NT2/D1 (cell line): ENCODE results near the gene GP1BB.

Experiments
- SUZ12 ChIP-seq: IDR thresholded peaks from 2 replicates; pipeline ENCODE4 v1.6.1; 2011; ENCODE audit not compliant: insufficient read length, insufficient read depth; ENCODE audit errors: extremely low read depth
- YY1 ChIP-seq: IDR thresholded peaks from 2 replicates; pipeline ENCODE4 v1.6.1; 2011; ENCODE audit not compliant: insufficient read length, insufficient read depth
- ZNF274 ChIP-seq: IDR thresholded peaks from 2 replicates; pipeline ENCODE4 v1.6.1; 2011; ENCODE audit warnings: mild to moderate bottlenecking, low read depth, low read length

DNA sequence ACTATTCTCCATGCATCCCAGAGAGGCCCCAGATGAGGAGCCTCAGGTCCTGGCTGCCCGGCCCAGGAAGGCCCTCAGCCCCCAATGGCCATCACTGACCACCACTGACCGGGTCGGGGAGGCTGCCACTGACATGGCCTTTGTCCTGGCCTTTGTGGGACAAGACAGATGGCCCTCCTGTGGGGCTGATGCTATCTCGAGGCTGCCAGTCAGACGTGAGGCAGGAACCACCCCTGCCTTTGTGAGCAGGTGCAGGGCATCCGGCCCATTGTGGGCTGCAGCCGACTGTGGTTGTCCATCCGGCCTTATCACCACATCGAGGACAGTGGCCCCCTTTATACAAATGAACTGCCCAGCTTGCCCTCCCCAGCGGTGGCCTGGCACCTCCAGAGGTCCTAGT is 5.5 kb downstream of the GP1BB start:
- TF ChIP-seq YY1 (no peak), SUZ12 (no peak), ZNF274 (no peak)
